BE2C (cell line): ENCODE results near the gene NBAS.
"Not testable (repeated sequence)": the region's sequence is repeated elsewhere in the genome, so short reads cannot be mapped to it uniquely, and the experiment has no call there.

Source experiments
- DNase-seq: peaks from one replicate; pipeline ENCODE4 v3.0.0-alpha.2; 2020
- H3K27me3 ChIP-seq: fragments of 250-450 bp; sonication (Bioruptor Pico); 2 replicates; pipeline ENCODE4 v1.5.1; 2020; ENCODE audit warnings: mild to moderate bottlenecking
- H3K36me3 ChIP-seq: fragments of 250-450 bp; sonication (Bioruptor Pico); 2 replicates; pipeline ENCODE4 v1.5.1; 2020; ENCODE audit warnings: mild to moderate bottlenecking
- H3K4me1 ChIP-seq: fragments of 250-450 bp; sonication (Bioruptor Pico); 2 replicates; pipeline ENCODE4 v1.5.1; 2020
- H3K4me3 ChIP-seq: 2 replicates; pipeline ENCODE4 v1.5.1; 2011; ENCODE audit warnings: low read depth, low read length
- H3K9me3 ChIP-seq: fragments of 250-450 bp; sonication (Bioruptor Pico); 2 replicates; pipeline ENCODE4 v1.5.1; 2020
- TF ChIP-seq, protein P1 (sequence below): IDR thresholded peaks from 2 replicates; pipeline ENCODE4 v1.5.1; 2012; ENCODE audit warnings: mild to moderate bottlenecking, low read depth, low read length

Gene NBAS

DNA sequence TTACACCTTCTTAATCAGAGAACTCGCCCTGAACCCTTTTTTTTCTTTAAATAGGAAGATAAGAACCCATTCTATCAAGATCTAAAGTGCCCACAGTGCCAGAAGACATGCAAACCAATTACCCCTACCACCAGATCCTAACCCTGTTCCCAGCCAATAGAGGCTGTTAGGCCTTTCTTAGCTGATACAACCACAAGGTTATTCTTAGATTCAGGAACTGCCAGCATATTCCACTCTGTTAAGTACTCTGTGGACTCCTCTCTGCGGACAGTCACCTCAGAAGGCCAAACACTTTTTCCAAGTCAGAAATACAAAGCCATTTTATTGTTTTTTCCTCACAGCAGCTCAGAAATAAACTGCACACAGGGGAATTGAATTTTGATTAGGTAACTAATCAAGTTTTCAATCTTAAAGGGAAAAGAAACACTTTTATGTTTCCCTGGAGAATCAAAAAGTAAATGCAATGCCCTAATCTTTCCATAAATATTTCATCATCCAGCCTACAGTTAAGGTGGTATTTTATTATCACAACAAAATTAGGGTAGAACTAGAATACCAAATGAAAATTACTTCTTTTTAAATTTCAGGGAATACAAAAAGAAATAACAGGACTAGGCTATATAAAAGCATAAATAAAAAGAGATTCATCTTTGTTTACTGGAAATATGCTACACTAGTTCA is 111.4 kb downstream of the NBAS start:
- peaks cover 8% of the 10 kb centered on the region for H3K4me1 ChIP-seq
- no peaks in the 10 kb centered on the region for H3K27me3 ChIP-seq
- H3K9me3 ChIP-seq = no peaks in the 10 kb centered on the region; the same call in 1 of the 2 replicates
- TF ChIP-seq, protein P1, sequence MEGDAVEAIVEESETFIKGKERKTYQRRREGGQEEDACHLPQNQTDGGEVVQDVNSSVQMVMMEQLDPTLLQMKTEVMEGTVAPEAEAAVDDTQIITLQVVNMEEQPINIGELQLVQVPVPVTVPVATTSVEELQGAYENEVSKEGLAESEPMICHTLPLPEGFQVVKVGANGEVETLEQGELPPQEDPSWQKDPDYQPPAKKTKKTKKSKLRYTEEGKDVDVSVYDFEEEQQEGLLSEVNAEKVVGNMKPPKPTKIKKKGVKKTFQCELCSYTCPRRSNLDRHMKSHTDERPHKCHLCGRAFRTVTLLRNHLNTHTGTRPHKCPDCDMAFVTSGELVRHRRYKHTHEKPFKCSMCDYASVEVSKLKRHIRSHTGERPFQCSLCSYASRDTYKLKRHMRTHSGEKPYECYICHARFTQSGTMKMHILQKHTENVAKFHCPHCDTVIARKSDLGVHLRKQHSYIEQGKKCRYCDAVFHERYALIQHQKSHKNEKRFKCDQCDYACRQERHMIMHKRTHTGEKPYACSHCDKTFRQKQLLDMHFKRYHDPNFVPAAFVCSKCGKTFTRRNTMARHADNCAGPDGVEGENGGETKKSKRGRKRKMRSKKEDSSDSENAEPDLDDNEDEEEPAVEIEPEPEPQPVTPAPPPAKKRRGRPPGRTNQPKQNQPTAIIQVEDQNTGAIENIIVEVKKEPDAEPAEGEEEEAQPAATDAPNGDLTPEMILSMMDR = no peak
- H3K36me3 ChIP-seq = peaks cover 3% of the 10 kb centered on the region
- H3K4me3 ChIP-seq = no peak overlapping the region
- no peak for DNase-seq

GRCh38 chr2:15448250-15448839 is 112.8 kb downstream of the NBAS start:
- DNase-seq = no peak
- H3K36me3 ChIP-seq = peaks cover 3% of the 10 kb centered on the region

GRCh38 chr2:15447381-15447780 is 113.8 kb downstream of the NBAS start:
- Histone ChIP-seq H3K9me3 (no peaks in the 10 kb centered on the region; the same call in 1 of the 2 replicates), H3K4me3 (no peak overlapping the region), H3K36me3 (peaks cover 3% of the 10 kb centered on the region; the same call in 1 of the 2 replicates), H3K4me1 (peaks cover 8% of the 10 kb centered on the region), H3K27me3 (no peaks in the 10 kb centered on the region)
- TF ChIP-seq, protein P1 = no peak
- no peak for DNase-seq

More at GRCh38 chr2:15448250-15448839, 112.8 kb downstream of the NBAS start:
- TF ChIP-seq, protein P1 = no peak
- H3K9me3 ChIP-seq = no peaks in the 10 kb centered on the region; the same call in 1 of the 2 replicates
- H3K27me3 ChIP-seq = no peaks in the 10 kb centered on the region
- peaks cover 8% of the 10 kb centered on the region for H3K4me1 ChIP-seq
- H3K4me3 ChIP-seq = no peak overlapping the region

GRCh38 chr2:15446961-15447360 is 114.2 kb downstream of the NBAS start:
- Histone ChIP-seq H3K4me3 (no peak overlapping the region), H3K9me3 (no peaks in the 10 kb centered on the region; the same call in 1 of the 2 replicates), H3K4me1 (peaks cover 8% of the 10 kb centered on the region), H3K36me3 (peaks cover 3% of the 10 kb centered on the region; the same call in 1 of the 2 replicates), H3K27me3 (no peaks in the 10 kb centered on the region)
- no peak for DNase-seq
- TF ChIP-seq, protein P1 = no peak

- Histone ChIP-seq H3K4me3 (no peak overlapping the region), H3K27me3 (no peaks in the 10 kb centered on the region), H3K9me3 (no peaks in the 10 kb centered on the region; the same call in 1 of the 2 replicates), H3K4me1 (peaks cover 8% of the 10 kb centered on the region), H3K36me3 (peaks cover 3% of the 10 kb centered on the region; the same call in 1 of the 2 replicates)
- TF ChIP-seq, protein P1 = no peak
- no peak for DNase-seq
Observed at GRCh38 chr2:15445891-15446562, 115.1 kb downstream of the NBAS start.

DNA sequence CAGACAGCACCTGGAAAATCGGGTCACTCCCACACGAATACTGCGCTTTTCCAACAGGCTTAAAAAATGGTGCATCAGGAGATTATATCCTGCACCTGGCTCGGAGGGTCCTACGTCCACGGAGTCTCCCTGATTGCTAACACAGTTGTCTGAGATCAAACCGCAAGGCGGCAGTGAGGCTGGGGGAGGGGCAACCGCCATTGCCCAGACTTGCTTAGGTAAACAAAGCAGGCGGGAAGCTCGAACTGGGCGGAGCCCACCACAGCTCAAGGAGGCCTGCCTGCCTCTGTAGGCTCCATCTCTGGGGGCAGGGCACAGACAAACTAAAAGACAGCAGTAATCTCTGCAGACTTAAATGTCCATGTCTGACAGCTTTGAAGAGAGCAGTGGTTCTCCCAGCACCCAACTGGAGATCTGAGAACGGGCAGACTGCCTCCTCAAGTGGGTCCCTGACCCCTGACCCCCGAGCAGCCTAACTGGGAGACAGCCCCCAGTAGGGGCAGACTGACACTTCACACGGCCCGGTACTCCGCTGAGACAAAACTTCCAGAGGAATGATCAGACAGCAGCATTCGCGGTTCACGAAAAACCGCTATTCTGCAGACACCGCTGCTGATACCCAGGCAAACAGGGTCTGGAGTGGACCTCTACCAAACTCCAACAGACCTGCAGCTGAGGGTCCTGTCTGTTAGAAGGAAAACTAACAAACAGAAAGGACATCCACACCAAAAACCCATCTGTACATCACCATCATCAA is 121.2 kb downstream of the NBAS start:
- not testable (repeated sequence) for DNase-seq, H3K27me3 ChIP-seq

DNA sequence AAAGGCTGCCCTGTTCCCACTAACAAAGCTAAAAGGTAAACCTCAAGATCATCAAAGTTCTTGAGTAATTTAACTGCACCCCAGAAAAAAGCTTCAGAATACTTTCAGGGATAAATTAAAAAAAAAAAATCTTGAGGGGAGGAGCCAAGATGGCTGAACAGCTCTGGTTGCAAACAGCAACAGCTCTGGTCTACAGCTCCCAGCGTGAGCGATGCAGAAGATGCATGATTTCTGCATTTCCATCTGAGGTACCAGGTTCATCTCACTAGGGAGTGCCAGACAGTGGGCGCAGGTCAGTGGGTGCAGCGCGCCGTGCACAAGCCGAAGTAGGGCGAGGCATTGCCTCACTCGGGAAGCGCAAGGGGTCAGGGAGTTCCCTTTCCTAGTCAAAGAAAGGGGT is 121.8 kb downstream of the NBAS start:
- H3K4me1 ChIP-seq, H3K9me3 ChIP-seq, H3K4me3 ChIP-seq, DNase-seq, H3K36me3 ChIP-seq, H3K27me3 ChIP-seq: not testable (repeated sequence)

More for the DNA sequence above, 121.2 kb downstream of the NBAS start:
- H3K4me3 ChIP-seq, H3K9me3 ChIP-seq, H3K4me1 ChIP-seq, H3K36me3 ChIP-seq: not testable (repeated sequence)
